ENCODE data around the gene XPOT. TPM values are rescaled to one million over a fixed set of nuclear protein-coding genes. Genes with fewer than 3 reads are reported as not detected.

Gene XPOT
- polyA plus RNA-seq, 1 experiment = 183 TPM

DNA sequence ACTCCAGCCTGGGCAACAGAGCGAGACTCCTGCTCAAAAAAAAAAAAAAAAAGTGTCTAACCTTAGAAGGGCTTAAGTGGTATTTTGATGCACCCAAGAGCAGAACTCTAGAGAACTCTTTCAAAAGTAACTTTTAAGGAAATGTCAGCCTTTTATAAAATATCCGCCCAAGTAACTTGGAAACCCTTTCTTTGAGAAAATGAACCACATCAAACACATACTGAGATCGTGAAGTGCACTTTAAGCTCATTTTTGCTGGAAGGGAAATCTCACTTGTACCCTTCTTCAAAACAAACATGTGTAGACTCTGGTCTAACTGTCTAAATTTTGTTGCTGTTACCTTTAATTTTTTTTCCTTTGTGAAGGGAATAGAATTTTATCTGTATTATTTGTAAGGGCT is 19.2 kb upstream of the XPOT start:
- H3K27ac ChIP-seq (ENCODE audit: low read depth, low read length) = no peak overlapping the region
- no peak overlapping the region for H3K4me3 ChIP-seq (ENCODE audit: low read depth, low read length)
- no peaks in the 10 kb centered on the region for H3K27me3 ChIP-seq (ENCODE audit: control insufficient read depth, insufficient read depth, low read length)
- no peak for DNase-seq (ENCODE audit: low read depth, low spot score)
- no peak for TF ChIP-seq CTCF (IDR thresholded peaks at IDR 0.05; ENCODE audit: low read depth, low read length)
- peaks cover under 1% of the 10 kb centered on the region; the same call in 1 of the 2 replicates for H3K9me3 ChIP-seq (ENCODE audit: control insufficient read depth, insufficient read depth, low read length)
- ChIA-PET CTCF (no interaction called here), POLR2A (no interaction called here)

GRCh38 chr12:64385468-64385867 is 18.7 kb upstream of the XPOT start:
- POLR2A ChIA-PET = no interaction called here
- Histone ChIP-seq H3K27ac (ENCODE audit: low read depth, low read length) (no peak overlapping the region), H3K4me3 (ENCODE audit: low read depth, low read length) (no peak overlapping the region), H3K27me3 (ENCODE audit: control insufficient read depth, insufficient read depth, low read length) (no peaks in the 10 kb centered on the region), H3K9me3 (ENCODE audit: control insufficient read depth, insufficient read depth, low read length) (no peaks in the 10 kb centered on the region; the same call in 1 of the 2 replicates)
- DNase-seq (ENCODE audit: low read depth, low spot score) = no peak
- CTCF ChIA-PET = no interaction called here
- TF ChIP-seq CTCF (IDR thresholded peaks at IDR 0.05; ENCODE audit: low read depth, low read length) = no peak

- POLR2A ChIA-PET = interaction anchor here (0.7 kb wide), 1 partner anchor 111 kb away, joined by 3 read pairs; no protein-coding TSS in a partner anchor
Measured at GRCh38 chr12:64387197-64387816, 16.9 kb upstream of the XPOT start.

GRCh38 chr12:64389154-64389553 is 15.0 kb upstream of the XPOT start:
- no peak overlapping the region for H3K27ac ChIP-seq (ENCODE audit: low read depth, low read length)
- H3K4me3 ChIP-seq (ENCODE audit: low read depth, low read length) = no peak overlapping the region
- ChIA-PET POLR2A (no interaction called here), CTCF (interaction anchor here (2.1 kb wide), 1 partner anchor 563 kb away, joined by 9 read pairs; no protein-coding TSS in a partner anchor)
- TF ChIP-seq CTCF (IDR thresholded peaks at IDR 0.05; ENCODE audit: low read depth, low read length) = no peak
- DNase-seq (ENCODE audit: low read depth, low spot score) = no peak
- H3K27me3 ChIP-seq (ENCODE audit: control insufficient read depth, insufficient read depth, low read length) = no peaks in the 10 kb centered on the region
- H3K9me3 ChIP-seq (ENCODE audit: control insufficient read depth, insufficient read depth, low read length) = no peaks in the 10 kb centered on the region; the same call in 1 of the 2 replicates

More at GRCh38 chr12:64387197-64387816, 16.9 kb upstream of the XPOT start:
- no peak for TF ChIP-seq CTCF (IDR thresholded peaks at IDR 0.05; ENCODE audit: low read depth, low read length)
- H3K9me3 ChIP-seq (ENCODE audit: control insufficient read depth, insufficient read depth, low read length) = no peaks in the 10 kb centered on the region; the same call in 1 of the 2 replicates
- CTCF ChIA-PET = no interaction called here
- H3K27me3 ChIP-seq (ENCODE audit: control insufficient read depth, insufficient read depth, low read length) = no peaks in the 10 kb centered on the region
- no peak overlapping the region for H3K4me3 ChIP-seq (ENCODE audit: low read depth, low read length)
- no peak overlapping the region for H3K27ac ChIP-seq (ENCODE audit: low read depth, low read length)
- no peak for DNase-seq (ENCODE audit: low read depth, low spot score)

DNA sequence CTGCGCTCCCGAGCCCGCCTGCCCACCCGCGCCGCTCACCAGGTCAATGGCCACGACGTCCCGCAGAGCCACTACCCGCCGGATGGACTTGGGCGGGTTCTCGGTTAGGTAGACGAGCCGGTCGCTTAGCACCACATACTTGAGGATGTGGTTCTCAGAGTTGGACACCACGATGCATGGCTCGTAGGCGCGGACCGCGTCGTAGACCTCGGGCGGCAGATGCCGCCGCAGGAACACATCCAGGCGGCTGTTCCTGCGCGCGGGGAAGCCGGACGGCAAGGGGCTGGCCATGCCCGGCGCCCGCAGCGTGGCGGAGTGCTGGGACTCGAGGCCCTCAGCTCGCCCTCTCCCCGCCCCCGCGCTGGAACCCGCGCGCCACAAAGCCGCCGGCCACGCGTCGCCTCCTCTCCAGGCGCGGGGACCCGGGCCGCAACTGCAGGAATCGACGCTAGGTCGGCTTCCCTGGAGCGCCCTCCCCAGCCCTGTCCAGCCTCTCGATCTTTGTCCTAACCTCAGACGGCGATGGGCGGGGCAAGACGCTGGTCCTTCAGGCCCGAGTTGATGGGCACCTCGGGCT is 13.8 kb upstream of the XPOT start, which contains the start of gene C12orf56:
Gene C12orf56 (minus strand): TSS at position 484 of the 577 bp plus-strand sequence. CDS start 193 bp downstream, at position 291.
- DNase-seq (ENCODE audit: low read depth, low spot score) = no peak
- CTCF ChIA-PET = interaction anchor here (1.2 to 2.1 kb wide), 3 partner anchors 159 to 568 kb away, joined by 3 to 9 read pairs (median 4); no protein-coding TSS in a partner anchor

More for the DNA sequence above, 13.8 kb upstream of the XPOT start, which contains the start of gene C12orf56:
- POLR2A ChIA-PET = interaction anchor here (0.9 kb wide), 1 partner anchor 14 kb away, joined by 6 read pairs; the partner anchor contains the start of gene XPOT
- no peak for TF ChIP-seq CTCF (IDR thresholded peaks at IDR 0.05; ENCODE audit: low read depth, low read length)
- H3K27me3 ChIP-seq (ENCODE audit: control insufficient read depth, insufficient read depth, low read length) = no peaks in the 10 kb centered on the region
- no peak within 1 kb of the TSS for H3K27ac ChIP-seq (ENCODE audit: low read depth, low read length)
- H3K9me3 ChIP-seq (ENCODE audit: control insufficient read depth, insufficient read depth, low read length) = no peaks in the 10 kb centered on the region; the same call in 1 of the 2 replicates
- peak within 1 kb of the TSS; percentile 55 for H3K4me3 ChIP-seq (ENCODE audit: low read depth, low read length)

Measured in AG04450 (cell line).